ENCODE data around the gene PHACTR1. TPM values are rescaled to one million over a fixed set of nuclear protein-coding genes. Genes with fewer than 3 reads are reported as not detected.

PHACTR1 gene
- total and polyA plus RNA-seq, 9 of the 15 experiments (the other 6 are each of a cell fraction or from before 2014, with no cell fraction given): 11.5 to 32.6 (median 22.0) TPM

GRCh38 chr6:13163161-13163944 is 446.8 kb downstream of the PHACTR1 start (continued):
- TF ChIP-seq MEIS2 (IDR thresholded peaks at IDR 0.05; ENCODE audit: partially characterized antibody) (peak; percentile 10), ZFP36 (IDR thresholded peaks at IDR 0.05; ENCODE audit: low read depth, low read length, partially characterized antibody) (peak; percentile 71), RBBP5 (IDR thresholded peaks at IDR 0.05; ENCODE audit: borderline replicate concordance, insufficient read depth, low read length, poor library complexity, severe bottlenecking) (no peak), CBX3 (IDR thresholded peaks at IDR 0.05; ENCODE audit: borderline replicate concordance in 1 of 2, low read length in 2 of 2) (no peak), ZNF121 (CRISPR knock-in tag; conservative IDR thresholded peaks at IDR 0.05) (0 out of 2 replicates have a peak, but pooled peaks have one; percentile 8)

- CTCF ChIA-PET (ENCODE audit: low intra/inter-chr PET ratio): no interaction called here
- no peak for ATAC-seq
- Histone ChIP-seq H2AFZ (ENCODE audit: low read depth, low read length) (no peak overlapping the region), H3K27ac (ENCODE audit: extremely low read depth, low read depth, low read length) (no peak overlapping the region), H3K27me3 (ENCODE audit: control insufficient read depth in 2 of 2, insufficient read depth in 2 of 2, low read length in 2 of 2) (peaks cover 15 to 59% of the 10 kb centered on the region in 2 experiments; a peak in 4 of 5 replicates), H3K9me1 (ENCODE audit: control insufficient read depth, insufficient read depth, low read length) (no peaks in the 10 kb centered on the region), H3K9ac (ENCODE audit: insufficient read depth in 1 of 2, low read depth in 2 of 2, low read length in 2 of 2) (no peak overlapping the region), H3K4me1 (replicated peaks in 1 of 2; ENCODE audit: control insufficient read depth in 2 of 2, insufficient read depth in 2 of 2, low read length in 2 of 2) (no peaks in the 10 kb centered on the region), H3K4me2 (ENCODE audit: insufficient read depth, low read length) (no peak overlapping the region), H4K20me1 (replicated peaks; ENCODE audit: control insufficient read depth, insufficient read depth, low read length) (no peaks in the 10 kb centered on the region), H3K9me3 (replicated peaks; ENCODE audit: control insufficient read depth, insufficient read depth, low read depth, low read length) (no peaks in the 10 kb centered on the region), H3K36me3 (ENCODE audit: control insufficient read depth, insufficient read depth, low read length) (no peaks in the 10 kb centered on the region), H3K79me2 (ENCODE audit: control insufficient read depth, insufficient read depth, low read length) (no peaks in the 10 kb centered on the region), H3K4me3 (no peak overlapping the region)
- intact Hi-C loops (cut with micrococcal nuclease) (no loop called here), in situ Hi-C loops (cut with MboI) (no loop called here)
- 7% methylated on average over 8 of the region's 8 CpGs for WGBS (ENCODE audit: insufficient coverage, low coverage, missing lambda C conversion rate)
- no TSS peak for BruUV-seq (replicated peaks)
- DNase-seq (ENCODE audit: extremely low read depth in 1 of 4, low spot score in 3 of 4): no peak
- no peak for TF ChIP-seq ZNF512 (tag; IDR thresholded peaks at IDR 0.05)
- TF ChIP-seq RNF2 (IDR thresholded peaks at IDR 0.05): 0 out of 2 replicates have a peak, but pooled peaks have one; percentile 34
- FAIRE-seq: no peak
- POLR2A ChIA-PET: no interaction called here
Observed at GRCh38 chr6:13164291-13164690, 447.7 kb downstream of the PHACTR1 start.
